HG02870 (cell line): Measurements from ENCODE around the gene CFAP210.
"Not testable (repeated sequence)": the region's sequence is repeated elsewhere in the genome, so short reads cannot be mapped to it uniquely, and the experiment has no call there.

Experiments used
- ATAC-seq: cut with Tn5 transposase; IDR thresholded peaks from one replicate; pipeline ENCODE4 v1.9.1; 2021; ENCODE audit warnings: mild to moderate bottlenecking, moderate library complexity; ENCODE audit not compliant: unreplicated experiment

The CFAP210 gene

GRCh38 chr2:169636440-169637097 lies 57.6 kb downstream of the CFAP210 start:
- no peak for ATAC-seq

DNA sequence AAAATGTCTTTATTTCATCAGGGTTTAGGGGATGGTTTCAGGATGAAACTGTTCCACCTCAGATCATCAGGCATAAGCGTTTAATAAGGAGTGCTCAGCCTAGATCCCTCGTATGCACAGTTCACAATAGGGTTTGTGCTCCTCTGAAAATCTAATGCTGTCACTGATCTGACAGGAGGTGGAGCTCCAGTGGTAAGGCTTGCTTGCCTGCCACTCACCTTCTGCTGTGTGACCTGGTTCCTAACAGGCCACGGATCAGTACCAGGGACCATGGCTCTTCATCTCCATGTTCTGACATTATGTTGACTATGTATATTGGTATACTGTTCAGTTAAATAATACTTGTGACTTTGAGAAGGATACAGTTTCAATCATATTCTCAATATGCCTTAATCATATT lies 68.4 kb downstream of the CFAP210 start:
- ATAC-seq: no peak

GRCh38 chr2:169623235-169623634 lies 71.0 kb downstream of the CFAP210 start:
- no peak for ATAC-seq

DNA sequence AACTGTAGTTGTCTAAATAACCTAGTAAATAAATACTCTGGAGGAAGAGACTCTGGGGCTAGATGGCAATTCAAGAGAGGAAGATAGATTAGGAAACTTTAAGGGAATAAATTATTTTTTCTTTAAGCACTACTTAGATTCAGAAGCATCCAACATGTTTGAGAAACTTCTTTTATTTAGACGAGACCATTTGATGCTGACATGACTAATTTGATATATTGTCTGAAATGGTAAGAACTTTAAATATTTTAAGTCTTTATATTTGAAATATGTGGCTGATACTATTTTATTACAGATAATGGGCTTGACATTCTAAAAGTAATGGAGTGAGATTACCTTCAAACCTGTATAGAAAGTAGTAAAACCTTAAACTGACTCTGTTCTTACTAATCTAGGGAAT lies 73.7 kb downstream of the CFAP210 start:
- ATAC-seq: no peak

DNA sequence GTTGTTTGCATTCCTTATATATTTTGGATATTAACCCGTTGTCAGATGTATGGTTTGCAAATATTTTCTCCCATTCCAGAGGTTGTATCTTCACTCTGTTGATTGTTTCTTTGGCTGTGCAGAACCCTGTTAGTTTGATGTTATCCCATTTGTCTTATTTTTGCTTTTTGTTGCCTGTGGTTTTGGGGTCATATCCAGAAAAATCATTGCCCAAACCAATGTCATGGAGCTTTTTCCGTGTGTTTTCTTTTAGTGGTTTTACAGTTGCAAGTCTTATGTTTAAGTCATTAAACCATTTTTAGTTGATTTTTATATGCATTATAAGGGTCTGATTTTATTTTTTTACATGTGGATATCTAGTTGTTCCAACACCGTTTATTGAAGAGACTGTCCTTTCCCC lies 74.3 kb downstream of the CFAP210 start:
- no peak for ATAC-seq

DNA sequence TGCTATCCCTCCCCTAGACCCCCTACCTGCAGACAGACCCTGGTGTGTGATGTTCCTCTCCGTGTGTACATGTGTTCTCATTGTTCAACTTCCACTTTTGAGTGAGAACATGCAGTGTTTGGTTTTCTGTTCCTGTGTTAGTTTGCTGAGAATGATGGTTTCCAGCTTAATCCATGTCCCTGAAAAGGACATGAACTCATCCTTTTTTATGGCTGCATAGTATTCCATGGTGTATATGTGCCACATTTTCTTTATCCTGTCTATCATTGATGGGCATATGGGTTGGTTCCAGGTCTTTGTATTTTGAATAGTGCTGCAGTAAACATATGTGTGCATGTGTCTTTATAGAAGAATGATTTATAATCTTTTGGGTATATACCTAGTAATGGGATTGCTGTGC lies 78.2 kb downstream of the CFAP210 start:
- not testable (repeated sequence) for ATAC-seq

DNA sequence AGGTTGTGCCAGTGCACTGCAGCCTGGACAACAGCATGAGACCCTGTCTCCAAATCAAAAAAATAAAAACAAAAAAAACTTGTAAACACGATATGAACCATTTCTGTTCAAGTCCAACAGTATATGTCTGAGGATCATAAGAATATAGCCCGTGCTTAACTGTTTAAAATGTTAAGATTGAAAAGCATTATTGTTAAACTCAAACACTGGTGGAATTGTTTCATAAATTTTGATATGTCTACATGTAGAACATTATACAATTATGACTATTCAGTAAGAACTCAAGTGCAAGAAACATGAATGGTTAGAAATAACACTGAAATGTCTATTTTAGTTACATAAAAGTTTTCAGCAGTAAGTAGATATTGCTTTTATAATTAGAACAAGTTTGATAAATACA lies 80.3 kb downstream of the CFAP210 start:
- no peak for ATAC-seq

GRCh38 chr2:169609264-169609663 lies 84.9 kb downstream of the CFAP210 start:
- ATAC-seq: no peak

- ATAC-seq: no peak
Measured at GRCh38 chr2:169599568-169599967, 94.6 kb downstream of the CFAP210 start.

- no peak for ATAC-seq
Measured at GRCh38 chr2:169598982-169599381, 95.2 kb downstream of the CFAP210 start.

GRCh38 chr2:169596546-169596945 lies 97.7 kb downstream of the CFAP210 start:
- ATAC-seq: not testable (repeated sequence)
